GM23248 (cell line): ENCODE data around the gene TCL1A.

ENCODE experiments used
- EZH2 ChIP-seq: fragments of 200-600 bp; sonication (generic); IDR thresholded peaks from 2 replicates; pipeline ENCODE4 v1.6.1; 2018; ENCODE audit warnings: antibody characterized with exemption, mild to moderate bottlenecking; ENCODE audit not compliant: insufficient read depth, poor library complexity, severe bottlenecking
- EZH2phosphoT487 ChIP-seq: fragments of 200-600 bp; sonication (generic); IDR thresholded peaks from 2 replicates; pipeline ENCODE4 v1.6.1; 2018; ENCODE audit warnings: antibody characterized with exemption, moderate library complexity, mild to moderate bottlenecking, low read depth; ENCODE audit not compliant: insufficient read depth

DNA sequence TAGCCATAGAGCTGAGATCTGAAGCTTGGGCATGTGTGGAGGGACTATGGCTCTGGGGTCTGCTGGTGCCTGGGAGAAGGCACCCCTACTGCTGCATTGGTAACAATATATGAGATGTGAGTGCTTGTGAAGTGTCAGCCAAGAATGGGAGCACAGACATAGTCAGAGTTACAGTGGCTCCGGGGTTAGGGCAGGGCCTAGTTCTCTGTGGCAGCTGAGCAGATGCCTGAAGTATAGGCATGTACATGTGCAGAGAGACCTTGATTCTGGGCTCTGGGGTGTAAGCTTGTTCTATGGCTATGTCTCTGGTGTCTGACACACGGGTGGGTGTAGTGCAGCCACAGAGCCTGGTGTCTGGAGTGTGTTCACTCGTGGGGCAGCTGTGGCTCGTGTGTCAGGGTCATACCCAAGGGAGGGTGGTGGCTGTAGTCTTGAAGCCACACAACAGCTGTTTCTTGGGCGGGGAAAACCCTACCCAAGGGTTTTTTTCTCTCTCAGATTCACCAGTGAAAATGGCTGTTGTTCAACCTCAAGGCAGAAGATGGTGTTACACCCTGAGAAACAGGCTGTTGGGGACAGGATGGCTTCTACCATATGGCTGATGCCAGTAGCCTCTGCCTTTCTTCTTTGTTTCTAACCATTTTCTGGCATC, 11.9 kb upstream of the TCL1A start:
- TF ChIP-seq EZH2phosphoT487 (no peak), EZH2 (no peak)
